CD4-positive, alpha-beta T cell treated with Interferon alpha-2 for 1 hour (primary cell): Measurements from ENCODE around the gene ZFP42.
"Not testable (repeated sequence)": the region's sequence is repeated elsewhere in the genome, so short reads cannot be mapped to it uniquely, and the experiment has no call there.

Source experiments
- DNase-seq, 2 donors: peaks; one replicate each; pipeline ENCODE4 v3.0.0-alpha.2; 2020 to 2022

ZFP42 gene

GRCh38 chr4:188023682-188024081, 28.1 kb downstream of the ZFP42 start:
- no peak for DNase-seq

GRCh38 chr4:188025476-188025875, 29.9 kb downstream of the ZFP42 start:
- no peak for DNase-seq

GRCh38 chr4:188029114-188029513, 33.5 kb downstream of the ZFP42 start:
- DNase-seq, result no peak

GRCh38 chr4:188030401-188030800, 34.8 kb downstream of the ZFP42 start:
- no peak for DNase-seq

GRCh38 chr4:188031751-188032150, 36.2 kb downstream of the ZFP42 start:
- DNase-seq, result no peak

- no peak for DNase-seq
Observed at GRCh38 chr4:188032170-188032569, 36.6 kb downstream of the ZFP42 start.

- DNase-seq, result no peak
Observed at GRCh38 chr4:188032583-188032982, 37.0 kb downstream of the ZFP42 start.

GRCh38 chr4:188037003-188037713, 41.6 kb downstream of the ZFP42 start:
- no peak for DNase-seq

GRCh38 chr4:188041721-188042120, 46.1 kb downstream of the ZFP42 start:
- no peak for DNase-seq

- no peak for DNase-seq
Observed at GRCh38 chr4:188042191-188042590, 46.6 kb downstream of the ZFP42 start.

GRCh38 chr4:188043154-188043553, 47.6 kb downstream of the ZFP42 start:
- DNase-seq, result no peak

- DNase-seq, result not testable (repeated sequence)
Observed at GRCh38 chr4:188045461-188045860, 49.9 kb downstream of the ZFP42 start.

- DNase-seq, result no peak
Observed at GRCh38 chr4:188046657-188047056, 51.1 kb downstream of the ZFP42 start.

GRCh38 chr4:188053302-188053701, 57.7 kb downstream of the ZFP42 start:
- DNase-seq, result no peak
